Breast epithelium (tissue), 4 donors: Measurements from ENCODE around the gene TSPAN10. TPM values are rescaled to one million over a fixed set of nuclear protein-coding genes. Genes with fewer than 3 reads are reported as not detected.

Source experiments
- DNase-seq, 2 donors: peaks; one replicate each; pipeline ENCODE4 v3.0.0-alpha.2; 2019; ENCODE audit warnings: low spot score in 2 of 2
- H3K27ac ChIP-seq, 2 donors: fragments of 200-600 bp; sonication (generic) in 1 of 2; one replicate each; pipeline ENCODE4 v1.5.1; 2016 to 2019; ENCODE audit warnings: mild to moderate bottlenecking in 1 of 2
- H3K27me3 ChIP-seq, 2 donors: fragments of 200-600 bp; sonication (generic) in 1 of 2; one replicate each; pipeline versions ENCODE4 v1.5.1 to v1.6.0; 2017 to 2019; ENCODE audit warnings: control low read depth in 1 of 2, mild to moderate bottlenecking in 1 of 2
- H3K36me3 ChIP-seq: fragments of 200-600 bp; one replicate; pipeline ENCODE4 v1.5.1; 2019
- H3K4me1 ChIP-seq, 2 donors: fragments of 200-600 bp; sonication (generic); one replicate each; pipeline ENCODE4 v1.5.1; 2016 to 2019; ENCODE audit warnings: control low read depth in 1 of 2
- H3K4me3 ChIP-seq, 3 donors: fragments of 200-600 bp; sonication (generic); 1 replicate in 2 of 3; 2 replicates in 1 of 3; pipeline ENCODE4 v1.5.1; 2016 to 2019; ENCODE audit warnings: mild to moderate bottlenecking in 3 of 3, moderate library complexity in 2 of 3
- H3K9me3 ChIP-seq, 2 donors: fragments of 200-600 bp; sonication (generic) in 1 of 2; one replicate each; pipeline ENCODE4 v1.5.1; 2016 to 2019; ENCODE audit warnings: control low read depth in 1 of 2
- CTCF ChIP-seq, 3 donors: fragments of 450-650 bp; IDR thresholded peaks; one replicate each; pipeline ENCODE4 v1.5.1; 2016 to 2017; ENCODE audit warnings: antibody characterized with exemption in 3 of 3, mild to moderate bottlenecking in 3 of 3, moderate library complexity in 3 of 3
- POLR2A ChIP-seq: fragments of 450-650 bp; IDR thresholded peaks from one replicate; pipeline ENCODE4 v1.6.1; 2016; ENCODE audit warnings: antibody characterized with exemption, mild to moderate bottlenecking, moderate library complexity
- POLR2AphosphoS5 ChIP-seq, 3 donors: sonication (generic); formaldehyde crosslinking; IDR thresholded peaks; one replicate each; pipeline ENCODE4 v1.6.1; 2017; ENCODE audit warnings: antibody characterized with exemption in 3 of 3
- intact Hi-C: fragments of 100-400 bp; cut with DNase I; formaldehyde crosslinking; loops from one replicate; pipeline ENCODE4 v1.15.1; 2023; ENCODE audit warnings: low total_unique reads
- total RNA-seq, 3 donors: library from RNA; depleted of rRNA; stranded (reverse); fragments of >200 nt; gene quantifications; one replicate each; pipeline ENCODE4 v1.1.0, GENCODE V29; 2016

TSPAN10 gene
- total RNA-seq, 3 donors from 2014 or later, result 0.80 to 3.5 (median 2.6) TPM

DNA sequence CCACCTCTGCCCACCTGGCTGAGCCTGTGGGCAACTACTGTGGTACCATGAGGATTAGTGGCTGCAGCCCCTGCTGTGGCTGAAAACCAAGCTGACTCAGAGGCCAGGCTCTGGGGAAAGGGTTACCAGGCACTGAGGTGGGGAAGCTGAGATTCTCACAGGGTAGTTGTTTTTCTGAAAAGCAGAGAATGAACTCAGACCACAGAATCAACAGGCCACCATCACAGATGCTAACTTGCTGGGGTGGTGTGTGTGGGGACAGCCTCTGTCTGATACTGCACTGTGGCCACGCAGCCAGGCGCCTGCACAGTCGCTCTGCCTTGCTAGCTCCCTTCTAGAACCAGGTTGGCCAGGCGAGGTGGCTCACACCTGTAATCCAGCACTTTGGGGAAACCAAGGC is 28.9 kb upstream of the TSPAN10 start:
- Histone ChIP-seq H3K36me3 (no peaks in the 10 kb centered on the region), H3K4me1 (no peaks in the 10 kb centered on the region), H3K4me3 (no peak overlapping the region), H3K9me3 (no peaks in the 10 kb centered on the region), H3K27me3 (no peaks in the 10 kb centered on the region), H3K27ac (no peak overlapping the region)
- intact Hi-C loops, result loop anchor here (10.0 kb wide), 1 partner anchor 333 kb away; no protein-coding TSS in a partner anchor
- no peak for DNase-seq
- no peak for TF ChIP-seq POLR2AphosphoS5 (IDR thresholded peaks at IDR 0.05)

DNA sequence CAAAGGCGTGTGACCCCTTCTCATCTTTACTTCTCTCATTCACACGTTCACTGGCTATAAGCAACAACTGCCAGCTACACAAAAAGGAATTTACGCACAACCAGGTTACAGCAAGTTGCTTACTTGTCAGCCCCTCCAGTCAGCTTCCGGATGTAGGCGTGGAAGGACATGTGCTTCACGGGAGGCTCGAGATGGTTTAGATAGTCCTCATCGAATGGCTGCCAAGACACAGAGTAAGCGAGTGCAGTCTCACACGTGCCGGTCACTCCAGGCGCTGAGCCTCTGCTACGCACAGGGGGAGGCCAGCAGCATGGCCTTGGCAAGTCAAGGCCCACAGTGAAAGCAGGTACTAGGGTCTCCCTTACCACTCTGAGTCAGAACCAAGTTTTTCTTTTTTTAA is 28.4 kb upstream of the TSPAN10 start:
- Histone ChIP-seq H3K9me3 (no peaks in the 10 kb centered on the region), H3K36me3 (no peaks in the 10 kb centered on the region), H3K4me1 (no peaks in the 10 kb centered on the region), H3K4me3 (no peak overlapping the region), H3K27ac (no peak overlapping the region), H3K27me3 (no peaks in the 10 kb centered on the region)
- intact Hi-C loops, result loop anchor here (10.0 kb wide), 1 partner anchor 334 kb away; no protein-coding TSS in a partner anchor
- TF ChIP-seq CTCF (IDR thresholded peaks at IDR 0.05), result no peak
- no peak for TF ChIP-seq POLR2A
- no peak for TF ChIP-seq POLR2AphosphoS5 (IDR thresholded peaks at IDR 0.05)
- no peak for DNase-seq

- no peak overlapping the region for H3K27ac ChIP-seq
- DNase-seq, result no peak
- intact Hi-C loops, result loop anchor here (10.0 kb wide), 1 partner anchor 335 kb away; no protein-coding TSS in a partner anchor
- H3K27me3 ChIP-seq, result no peaks in the 10 kb centered on the region
- no peaks in the 10 kb centered on the region for H3K4me1 ChIP-seq
- H3K9me3 ChIP-seq, result no peaks in the 10 kb centered on the region
- no peak overlapping the region for H3K4me3 ChIP-seq
- no peaks in the 10 kb centered on the region for H3K36me3 ChIP-seq
- no peak for TF ChIP-seq CTCF (IDR thresholded peaks at IDR 0.05)
- TF ChIP-seq POLR2AphosphoS5 (IDR thresholded peaks at IDR 0.05), result no peak
- no peak for TF ChIP-seq POLR2A
Measured at GRCh38 chr17:81609541-81610311, 27.3 kb upstream of the TSPAN10 start.

GRCh38 chr17:81612172-81612970 is 24.6 kb upstream of the TSPAN10 start:
- intact Hi-C loops, result no loop called here
- Histone ChIP-seq H3K36me3 (no peaks in the 10 kb centered on the region), H3K4me1 (no peaks in the 10 kb centered on the region), H3K4me3 (no peak overlapping the region), H3K27me3 (no peaks in the 10 kb centered on the region), H3K27ac (no peak overlapping the region), H3K9me3 (no peaks in the 10 kb centered on the region)
- TF ChIP-seq CTCF (IDR thresholded peaks at IDR 0.05) (no peak), POLR2AphosphoS5 (IDR thresholded peaks at IDR 0.05) (no peak), POLR2A (no peak)
- no peak for DNase-seq

GRCh38 chr17:81615401-81615930 is 21.5 kb upstream of the TSPAN10 start:
- intact Hi-C loops, result no loop called here
- Histone ChIP-seq H3K27me3 (no peaks in the 10 kb centered on the region), H3K36me3 (no peaks in the 10 kb centered on the region), H3K9me3 (no peaks in the 10 kb centered on the region), H3K27ac (no peak overlapping the region), H3K4me3 (no peak overlapping the region), H3K4me1 (no peaks in the 10 kb centered on the region)
- TF ChIP-seq POLR2A (no peak), CTCF (IDR thresholded peaks at IDR 0.05) (no peak), POLR2AphosphoS5 (IDR thresholded peaks at IDR 0.05) (no peak)
- DNase-seq, result no peak
